ENCODE results near the gene KCNRG. TPM values are rescaled to one million over a fixed set of nuclear protein-coding genes. Genes with fewer than 3 reads are reported as not detected.
A peak's percentile ranks its signal among the peaks of the same experiment; 100 is the strongest.
"Not testable (repeated sequence)": the region's sequence is repeated elsewhere in the genome, so short reads cannot be mapped to it uniquely, and the experiment has no call there.

Gene KCNRG
- polyA plus RNA-seq, 1 donor, result 0.76 TPM

DNA sequence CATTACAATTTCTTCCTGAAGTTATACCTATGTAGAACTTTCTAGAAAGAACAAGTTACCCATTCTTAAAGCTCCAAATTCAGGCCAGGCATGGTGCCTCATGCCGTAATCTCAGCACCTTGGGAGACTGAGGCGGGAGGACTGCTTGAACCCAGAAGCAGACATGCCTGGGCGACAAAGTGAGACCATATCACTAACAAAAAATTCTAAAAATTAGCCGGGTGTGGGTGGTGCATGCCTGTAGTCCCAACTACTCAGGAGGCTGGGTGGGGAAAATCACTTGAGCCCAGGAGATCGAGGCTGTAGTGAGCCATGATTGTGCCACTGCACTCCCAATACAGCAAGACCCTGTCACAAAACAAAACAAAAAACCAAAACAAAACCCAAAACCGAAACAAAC, 23.0 kb downstream of the KCNRG start:
- no CpG with 5 or more reads among the region's 6 CpGs for WGBS (ENCODE audit: insufficient coverage, low lambda C conversion rate)
- H3K9me3 ChIP-seq (ENCODE audit: control insufficient read depth, low read depth, low read length), result no peaks in the 10 kb centered on the region
- no peaks in the 10 kb centered on the region for H3K27me3 ChIP-seq (ENCODE audit: control insufficient read depth, insufficient read depth, low read length)
- no peaks in the 10 kb centered on the region for H3K4me1 ChIP-seq (ENCODE audit: control insufficient read depth, insufficient read depth, low read length)
- no peak for DNase-seq
- no peak overlapping the region for H3K4me3 ChIP-seq (ENCODE audit: low read length)
- no peak overlapping the region for H3K27ac ChIP-seq (ENCODE audit: low read length)
- H3K36me3 ChIP-seq (ENCODE audit: control insufficient read depth, insufficient read depth, low read length), result no peaks in the 10 kb centered on the region

DNA sequence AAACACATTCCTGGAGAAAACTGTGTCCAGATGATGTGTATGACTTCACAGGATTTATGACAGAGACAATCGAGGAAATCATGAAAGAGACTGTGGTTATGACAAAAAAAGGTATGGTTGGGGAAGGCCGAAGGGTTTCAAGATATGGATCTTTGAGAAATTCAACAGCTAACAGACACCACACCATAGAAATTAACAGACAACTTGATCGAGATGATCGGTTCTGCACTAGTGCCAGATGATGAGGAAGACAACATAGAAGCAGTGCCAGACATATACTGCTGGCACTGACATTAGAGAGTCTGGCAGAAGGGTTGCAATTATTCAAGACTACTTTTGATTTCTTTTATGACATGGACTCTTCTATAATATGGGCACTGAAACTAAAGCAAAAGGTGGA, 37.2 kb downstream of the KCNRG start:
- WGBS (ENCODE audit: insufficient coverage, low lambda C conversion rate), result 100% methylated on average over 2 of the region's 4 CpGs

DNA sequence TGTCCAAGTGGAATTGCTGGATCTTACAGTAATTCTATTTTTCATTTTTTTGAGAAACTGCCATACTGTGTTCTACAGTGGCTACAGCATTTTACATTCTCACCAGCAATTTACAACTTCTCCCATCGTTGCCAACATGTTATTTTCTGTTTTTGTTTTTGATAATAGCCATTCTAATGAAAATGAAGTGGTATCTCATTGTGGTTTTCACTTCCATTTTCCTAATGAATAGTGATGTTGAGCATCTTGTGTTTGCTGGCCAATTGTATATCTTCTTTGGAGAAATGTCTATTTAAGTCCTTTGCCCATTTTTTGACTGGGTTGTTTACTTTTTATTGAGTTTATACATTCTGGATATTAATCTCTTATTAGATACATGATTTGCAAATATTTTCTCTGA, 38.6 kb downstream of the KCNRG start:
- Histone ChIP-seq H3K36me3 (ENCODE audit: control insufficient read depth, insufficient read depth, low read length) (no peaks in the 10 kb centered on the region), H3K4me3 (ENCODE audit: low read length) (no peak overlapping the region), H3K4me1 (ENCODE audit: control insufficient read depth, insufficient read depth, low read length) (no peaks in the 10 kb centered on the region), H3K9me3 (ENCODE audit: control insufficient read depth, low read depth, low read length) (no peaks in the 10 kb centered on the region), H3K27ac (ENCODE audit: low read length) (no peak overlapping the region), H3K27me3 (ENCODE audit: control insufficient read depth, insufficient read depth, low read length) (no peaks in the 10 kb centered on the region)
- no peak for DNase-seq
- no CpG with 5 or more reads among the region's 1 CpG for WGBS (ENCODE audit: insufficient coverage, low lambda C conversion rate)

More for the DNA sequence above, 37.2 kb downstream of the KCNRG start:
- H3K27ac ChIP-seq (ENCODE audit: low read length), result no peak overlapping the region
- H3K9me3 ChIP-seq (ENCODE audit: control insufficient read depth, low read depth, low read length), result no peaks in the 10 kb centered on the region
- no peaks in the 10 kb centered on the region for H3K27me3 ChIP-seq (ENCODE audit: control insufficient read depth, insufficient read depth, low read length)
- DNase-seq, result no peak
- no peaks in the 10 kb centered on the region for H3K36me3 ChIP-seq (ENCODE audit: control insufficient read depth, insufficient read depth, low read length)
- no peak overlapping the region for H3K4me3 ChIP-seq (ENCODE audit: low read length)
- H3K4me1 ChIP-seq (ENCODE audit: control insufficient read depth, insufficient read depth, low read length), result no peaks in the 10 kb centered on the region

DNA sequence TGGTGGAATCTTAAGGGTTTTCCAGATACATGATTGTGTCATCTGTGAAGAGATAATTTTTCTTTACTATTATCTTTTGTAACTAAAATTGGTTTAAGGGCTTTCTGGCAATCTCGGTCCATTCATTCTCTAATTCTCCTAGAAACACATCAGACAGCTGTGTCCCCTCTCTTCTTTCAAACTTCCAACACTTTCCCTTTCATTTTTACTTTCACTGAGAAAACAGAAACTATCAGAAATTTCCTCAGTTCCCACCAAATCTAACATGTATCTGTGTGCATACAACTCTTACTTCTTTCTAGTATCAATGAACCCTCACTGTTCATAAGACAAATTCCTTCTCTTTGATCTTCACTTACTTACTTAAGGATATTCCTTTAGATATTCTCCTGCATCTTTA, 40.2 kb downstream of the KCNRG start:
- no peak overlapping the region for H3K27ac ChIP-seq (ENCODE audit: low read length)
- H3K4me3 ChIP-seq (ENCODE audit: low read length), result no peak overlapping the region
- WGBS (ENCODE audit: insufficient coverage, low lambda C conversion rate), result 93% methylated on average over 1 of the region's 1 CpG
- H3K4me1 ChIP-seq (ENCODE audit: control insufficient read depth, insufficient read depth, low read length), result no peaks in the 10 kb centered on the region
- no peaks in the 10 kb centered on the region for H3K9me3 ChIP-seq (ENCODE audit: control insufficient read depth, low read depth, low read length)
- H3K36me3 ChIP-seq (ENCODE audit: control insufficient read depth, insufficient read depth, low read length), result peaks cover 3% of the 10 kb centered on the region
- no peak for DNase-seq
- no peaks in the 10 kb centered on the region for H3K27me3 ChIP-seq (ENCODE audit: control insufficient read depth, insufficient read depth, low read length)

DNA sequence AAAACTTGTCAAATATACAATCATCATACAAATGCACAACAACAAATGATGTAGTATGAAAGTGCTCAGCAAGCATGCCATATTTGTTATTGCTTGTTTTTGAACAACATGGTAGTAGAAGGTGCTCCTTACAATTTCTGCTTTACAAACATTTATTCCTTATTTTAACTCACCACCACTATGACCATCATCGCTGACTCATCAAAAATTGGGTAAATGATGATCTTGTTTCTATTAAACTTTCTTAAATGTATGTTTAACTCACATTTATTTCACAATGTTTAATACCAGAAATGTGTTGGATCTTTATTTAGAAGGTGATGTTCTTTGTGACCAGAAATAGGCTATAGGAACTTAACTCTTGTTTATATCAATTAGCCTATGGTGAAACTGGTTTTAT, 45.5 kb downstream of the KCNRG start:
- H3K4me1 ChIP-seq (ENCODE audit: control insufficient read depth, insufficient read depth, low read length), result no peaks in the 10 kb centered on the region
- H3K4me3 ChIP-seq (ENCODE audit: low read length), result no peak overlapping the region
- peaks cover 7% of the 10 kb centered on the region for H3K36me3 ChIP-seq (ENCODE audit: control insufficient read depth, insufficient read depth, low read length)
- H3K27ac ChIP-seq (ENCODE audit: low read length), result no peak overlapping the region
- DNase-seq, result no peak
- H3K9me3 ChIP-seq (ENCODE audit: control insufficient read depth, low read depth, low read length), result no peaks in the 10 kb centered on the region
- no CpG with 5 or more reads among the region's 1 CpG for WGBS (ENCODE audit: insufficient coverage, low lambda C conversion rate)
- H3K27me3 ChIP-seq (ENCODE audit: control insufficient read depth, insufficient read depth, low read length), result no peaks in the 10 kb centered on the region

DNA sequence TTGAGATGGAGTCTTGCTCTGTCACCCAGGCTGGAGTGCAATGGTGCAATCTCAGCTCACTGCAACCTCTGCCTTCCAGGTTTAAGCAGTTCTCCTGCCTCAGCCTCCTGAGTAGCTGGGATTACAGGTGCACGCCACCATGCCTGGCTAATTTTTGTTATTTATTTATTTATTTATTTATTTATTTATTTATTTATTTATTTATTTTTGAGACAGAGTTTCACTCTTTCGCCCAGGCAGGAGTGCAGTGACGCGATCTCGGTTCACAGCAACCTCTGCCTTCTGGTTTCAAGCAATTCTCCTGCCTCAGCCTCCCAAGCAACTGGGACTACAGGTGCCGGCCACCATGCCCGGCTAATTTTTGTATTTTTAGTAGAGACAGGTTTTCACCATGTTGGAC, 47.1 kb downstream of the KCNRG start:
- not testable (repeated sequence) for H3K4me3 ChIP-seq (ENCODE audit: low read length); H3K9me3 ChIP-seq (ENCODE audit: control insufficient read depth, low read depth, low read length); DNase-seq; H3K27me3 ChIP-seq (ENCODE audit: control insufficient read depth, insufficient read depth, low read length); H3K4me1 ChIP-seq (ENCODE audit: control insufficient read depth, insufficient read depth, low read length); H3K27ac ChIP-seq (ENCODE audit: low read length)
- peaks cover 14% of the 10 kb centered on the region for H3K36me3 ChIP-seq (ENCODE audit: control insufficient read depth, insufficient read depth, low read length)
- WGBS (ENCODE audit: insufficient coverage, low lambda C conversion rate), result no CpG with 5 or more reads among the region's 7 CpGs

DNA sequence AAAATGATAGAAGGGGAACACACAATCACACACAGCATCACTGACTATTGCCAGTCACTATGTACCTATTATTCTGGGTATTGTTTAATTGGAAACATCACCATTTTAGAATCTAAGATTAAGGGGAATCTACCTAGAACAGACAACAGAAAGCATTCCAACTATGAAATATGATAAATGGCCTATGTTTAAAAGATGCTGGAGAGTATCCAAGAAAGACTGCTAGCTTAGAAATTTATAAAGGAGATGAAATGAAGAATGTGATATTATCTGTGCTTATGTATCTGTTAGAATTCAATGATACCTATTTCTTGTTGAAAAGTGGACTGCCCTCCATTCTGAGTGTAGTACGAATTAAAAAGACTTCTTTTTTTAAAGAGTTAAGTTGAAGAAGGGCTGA, 50.5 kb downstream of the KCNRG start:
- no peak for DNase-seq
- no peaks in the 10 kb centered on the region for H3K9me3 ChIP-seq (ENCODE audit: control insufficient read depth, low read depth, low read length)
- no peaks in the 10 kb centered on the region for H3K4me1 ChIP-seq (ENCODE audit: control insufficient read depth, insufficient read depth, low read length)
- 83% methylated on average over 1 of the region's 1 CpG for WGBS (ENCODE audit: insufficient coverage, low lambda C conversion rate)
- H3K27ac ChIP-seq (ENCODE audit: low read length), result no peak overlapping the region
- H3K36me3 ChIP-seq (ENCODE audit: control insufficient read depth, insufficient read depth, low read length), result peaks cover 17% of the 10 kb centered on the region
- no peaks in the 10 kb centered on the region for H3K27me3 ChIP-seq (ENCODE audit: control insufficient read depth, insufficient read depth, low read length)
- H3K4me3 ChIP-seq (ENCODE audit: low read length), result no peak overlapping the region

DNA sequence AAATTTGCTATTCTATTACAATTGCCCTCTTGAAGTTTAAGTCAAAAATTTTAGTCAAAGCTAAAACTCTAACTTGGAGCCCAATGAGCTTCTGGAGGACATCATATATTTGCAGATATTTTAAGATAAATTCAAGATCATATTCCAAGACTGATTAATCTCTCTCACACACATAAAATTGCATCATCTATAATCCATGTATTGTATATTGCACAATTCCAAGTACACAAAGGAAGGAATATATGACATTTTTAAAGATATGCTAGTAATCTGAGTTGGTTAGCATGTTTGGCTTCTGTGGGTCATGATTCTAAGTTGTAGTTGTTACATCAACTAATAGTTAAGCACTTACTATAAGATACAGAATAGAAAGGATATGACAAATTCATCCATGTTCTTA, 53.3 kb downstream of the KCNRG start:
- Histone ChIP-seq H3K27ac (ENCODE audit: low read length) (no peak overlapping the region), H3K4me1 (ENCODE audit: control insufficient read depth, insufficient read depth, low read length) (peaks cover 4% of the 10 kb centered on the region), H3K9me3 (ENCODE audit: control insufficient read depth, low read depth, low read length) (no peaks in the 10 kb centered on the region), H3K4me3 (ENCODE audit: low read length) (no peak overlapping the region), H3K36me3 (ENCODE audit: control insufficient read depth, insufficient read depth, low read length) (peaks cover 21% of the 10 kb centered on the region), H3K27me3 (ENCODE audit: control insufficient read depth, insufficient read depth, low read length) (no peaks in the 10 kb centered on the region)
- DNase-seq, result no peak

DNA sequence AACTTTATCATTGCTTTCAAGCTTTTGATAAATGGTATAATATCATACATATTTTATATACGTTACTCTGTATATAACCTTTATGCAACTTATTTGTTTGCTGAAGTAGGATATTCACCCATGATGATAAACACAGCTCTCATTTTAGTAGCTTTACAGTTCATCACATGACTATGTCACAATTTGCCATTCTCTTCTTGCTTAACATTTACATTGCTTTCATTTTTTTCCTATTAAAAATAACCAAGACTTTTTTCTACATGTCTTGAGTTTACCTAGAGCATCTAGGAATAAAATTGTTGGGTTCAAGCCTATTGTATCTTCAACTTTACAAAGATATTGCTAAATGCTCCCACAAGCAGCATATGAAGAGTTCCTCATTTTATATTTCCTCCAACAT, 54.0 kb downstream of the KCNRG start:
- peaks cover 4% of the 10 kb centered on the region for H3K4me1 ChIP-seq (ENCODE audit: control insufficient read depth, insufficient read depth, low read length)
- DNase-seq, result peak in 1 of 2 donors; percentile 39
- H3K4me3 ChIP-seq (ENCODE audit: low read length), result no peak overlapping the region
- H3K27me3 ChIP-seq (ENCODE audit: control insufficient read depth, insufficient read depth, low read length), result no peaks in the 10 kb centered on the region
- no CpG with 5 or more reads among the region's 1 CpG for WGBS (ENCODE audit: insufficient coverage, low lambda C conversion rate)
- H3K27ac ChIP-seq (ENCODE audit: low read length), result no peak overlapping the region
- no peaks in the 10 kb centered on the region for H3K9me3 ChIP-seq (ENCODE audit: control insufficient read depth, low read depth, low read length)
- H3K36me3 ChIP-seq (ENCODE audit: control insufficient read depth, insufficient read depth, low read length), result peaks cover 21% of the 10 kb centered on the region

DNA sequence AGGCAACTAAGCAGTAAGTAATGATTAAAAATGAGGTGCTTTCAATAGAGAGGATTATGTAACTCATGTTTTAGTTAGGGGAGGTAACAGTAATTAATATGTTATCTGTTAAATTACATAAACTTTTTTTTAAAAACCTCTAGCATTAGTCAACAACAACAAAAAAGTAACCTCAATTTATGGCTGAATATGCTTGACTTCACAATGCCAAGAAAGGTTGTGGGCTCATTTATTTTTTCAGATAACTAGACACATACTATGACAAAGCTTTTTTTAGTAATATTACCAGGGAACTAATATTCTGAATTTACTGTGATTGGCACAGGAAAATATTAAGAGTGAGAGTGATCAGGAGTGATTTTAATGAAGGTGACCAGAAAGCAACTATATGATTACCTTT, 54.9 kb downstream of the KCNRG start:
- H3K9me3 ChIP-seq (ENCODE audit: control insufficient read depth, low read depth, low read length), result no peaks in the 10 kb centered on the region
- H3K4me1 ChIP-seq (ENCODE audit: control insufficient read depth, insufficient read depth, low read length), result peaks cover 4% of the 10 kb centered on the region
- DNase-seq, result no peak
- no peaks in the 10 kb centered on the region for H3K27me3 ChIP-seq (ENCODE audit: control insufficient read depth, insufficient read depth, low read length)
- H3K27ac ChIP-seq (ENCODE audit: low read length), result no peak overlapping the region
- H3K36me3 ChIP-seq (ENCODE audit: control insufficient read depth, insufficient read depth, low read length), result peaks cover 19% of the 10 kb centered on the region
- H3K4me3 ChIP-seq (ENCODE audit: low read length), result no peak overlapping the region

Measured in large intestine (tissue), 3 donors.